Brain microvascular endothelial cell (primary cell): ENCODE measurements around the gene CCDC60.

Experiments
- DNase-seq: peaks from one replicate; pipeline ENCODE4 v3.0.0-alpha.2; 2020
- H3K27ac ChIP-seq: fragments of 250-450 bp; sonication (Bioruptor Pico); 2 replicates; pipeline ENCODE4 v1.5.1; 2020; ENCODE audit warnings: mild to moderate bottlenecking, moderate library complexity
- H3K27me3 ChIP-seq: fragments of 250-450 bp; sonication (Bioruptor Pico); replicated peaks from 2 replicates; pipeline ENCODE4 v1.5.1; 2020; ENCODE audit warnings: mild to moderate bottlenecking
- H3K36me3 ChIP-seq: fragments of 250-450 bp; sonication (Bioruptor Pico); replicated peaks from 2 replicates; pipeline ENCODE4 v1.5.1; 2020; ENCODE audit warnings: mild to moderate bottlenecking
- H3K4me3 ChIP-seq: 2 replicates; pipeline ENCODE4 v1.5.1; 2011; ENCODE audit warnings: low read depth, mild to moderate bottlenecking, control low read depth, low read length, moderate library complexity
- CTCF ChIP-seq: IDR thresholded peaks from 2 replicates; pipeline ENCODE4 v1.5.1; 2011; ENCODE audit warnings: low read depth, mild to moderate bottlenecking, moderate library complexity, low read length, control low read depth, inconsistent platforms; ENCODE audit errors: missing control alignments
- in situ Hi-C: cut with HindIII; loops from 2 replicates; pipeline ENCODE4 v1.10.0; 2017; ENCODE audit warnings: low sequenced_read_pairs, low pct_ligation_motif_present

Gene CCDC60

GRCh38 chr12:119544765-119545625 lies 210.5 kb downstream of the CCDC60 start:
- DNase-seq, result peak; percentile 68
- TF ChIP-seq CTCF, result peak; percentile 88
- Histone ChIP-seq H3K27me3 (no peaks in the 10 kb centered on the region), H3K27ac (no peak overlapping the region), H3K4me3 (no peak overlapping the region), H3K36me3 (no peaks in the 10 kb centered on the region)
- in situ Hi-C loops, result no loop called here

DNA sequence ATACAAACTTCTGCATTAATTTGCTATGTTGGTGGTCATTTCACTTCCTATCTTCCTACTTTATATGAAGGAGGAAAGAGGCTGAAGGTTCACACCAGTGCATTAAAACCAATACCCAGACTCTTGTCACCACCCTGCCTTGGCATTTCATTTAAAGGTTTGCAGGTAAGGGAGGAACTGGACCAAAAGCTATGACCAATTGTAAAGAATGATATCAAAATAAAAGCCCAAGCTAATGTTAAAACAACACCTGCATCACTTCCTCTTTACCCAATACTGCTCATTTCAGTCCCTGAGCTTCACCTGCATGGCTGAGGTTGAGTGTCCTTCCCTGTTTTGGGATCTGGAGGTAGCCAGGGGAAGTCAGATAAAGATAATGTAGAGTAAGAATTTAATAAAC lies 211.8 kb downstream of the CCDC60 start:
- no peak overlapping the region for H3K27ac ChIP-seq
- in situ Hi-C loops, result no loop called here
- H3K27me3 ChIP-seq, result no peaks in the 10 kb centered on the region
- no peak for TF ChIP-seq CTCF
- DNase-seq, result no peak
- H3K4me3 ChIP-seq, result no peak overlapping the region
- no peaks in the 10 kb centered on the region for H3K36me3 ChIP-seq

DNA sequence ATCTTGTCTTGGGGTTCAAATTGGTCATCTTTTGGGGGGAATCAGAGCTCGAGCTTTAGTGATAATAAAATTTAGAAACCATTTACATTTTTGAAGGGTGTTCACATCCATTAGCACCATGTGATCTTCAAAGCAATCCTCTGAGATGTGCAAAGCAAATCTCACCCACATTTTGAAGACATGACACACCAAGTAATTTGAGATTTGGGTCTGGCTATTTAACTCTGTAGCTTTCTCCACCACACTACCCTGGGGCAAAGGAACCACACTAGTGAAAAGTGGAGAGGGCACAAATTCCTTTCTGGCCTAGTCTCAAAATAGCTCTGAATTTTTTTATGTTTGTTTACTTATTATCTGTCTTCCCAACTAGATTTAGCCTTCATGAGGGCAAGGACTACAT lies 212.5 kb downstream of the CCDC60 start:
- no peaks in the 10 kb centered on the region for H3K27me3 ChIP-seq
- in situ Hi-C loops, result no loop called here
- H3K36me3 ChIP-seq, result no peaks in the 10 kb centered on the region
- DNase-seq, result no peak
- H3K27ac ChIP-seq, result no peak overlapping the region
- TF ChIP-seq CTCF, result no peak
- no peak overlapping the region for H3K4me3 ChIP-seq

DNA sequence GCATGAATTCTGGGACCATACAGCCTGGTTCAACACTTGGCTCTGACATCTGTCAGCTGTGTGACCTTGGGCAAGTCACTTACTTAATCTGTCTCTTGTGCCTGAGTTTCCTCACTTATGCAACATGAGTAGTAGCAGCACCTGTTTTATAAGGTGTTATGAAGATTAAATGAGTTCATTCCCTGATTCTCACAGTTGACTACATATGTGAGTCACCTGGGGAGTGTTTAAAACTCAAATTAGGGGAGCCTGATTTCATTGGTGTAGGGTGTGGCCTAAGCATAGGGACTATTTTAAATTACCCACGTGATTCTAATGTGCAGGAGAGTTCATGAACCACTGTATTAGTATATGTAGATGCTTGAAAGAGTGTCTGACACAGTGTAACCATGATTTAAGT lies 222.3 kb downstream of the CCDC60 start:
- in situ Hi-C loops, result no loop called here

DNA sequence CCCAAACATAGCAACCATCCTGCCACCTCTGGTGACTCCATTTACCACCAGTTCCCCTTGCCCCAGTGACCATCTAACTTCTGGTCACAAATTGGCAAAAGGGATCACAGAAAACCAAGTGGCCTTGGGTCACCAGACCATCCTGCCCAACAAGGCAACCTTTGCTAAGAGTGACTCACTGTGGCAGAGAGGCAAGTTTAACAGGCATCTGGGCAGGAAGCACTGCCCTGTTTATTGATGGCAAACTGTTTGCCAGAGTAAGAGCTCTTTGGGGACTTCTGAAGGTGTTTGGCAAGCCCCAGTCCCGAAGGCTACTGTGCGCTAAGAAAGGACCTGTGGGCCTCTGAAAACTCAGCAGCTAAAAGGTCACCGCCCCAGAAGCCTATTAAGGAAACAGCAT lies 230.9 kb downstream of the CCDC60 start:
- H3K27me3 ChIP-seq, result no peaks in the 10 kb centered on the region
- H3K27ac ChIP-seq, result no peak overlapping the region
- no peaks in the 10 kb centered on the region for H3K36me3 ChIP-seq
- in situ Hi-C loops, result no loop called here
- TF ChIP-seq CTCF, result no peak
- no peak overlapping the region for H3K4me3 ChIP-seq
- DNase-seq, result no peak

More for the DNA sequence above, 222.3 kb downstream of the CCDC60 start:
- no peak overlapping the region for H3K27ac ChIP-seq
- no peak for DNase-seq
- TF ChIP-seq CTCF, result no peak
- H3K4me3 ChIP-seq, result no peak overlapping the region
- no peaks in the 10 kb centered on the region for H3K36me3 ChIP-seq
- no peaks in the 10 kb centered on the region for H3K27me3 ChIP-seq

- H3K27ac ChIP-seq, result no peak overlapping the region
- H3K4me3 ChIP-seq, result no peak overlapping the region
- in situ Hi-C loops, result no loop called here
- H3K36me3 ChIP-seq, result no peaks in the 10 kb centered on the region
- no peaks in the 10 kb centered on the region for H3K27me3 ChIP-seq
- no peak for DNase-seq
- no peak for TF ChIP-seq CTCF
These were observed 236.2 kb downstream of the CCDC60 start for GRCh38 chr12:119570771-119571170.
